ENCODE results near the gene EXPH5.
"Not testable (repeated sequence)": the region's sequence is repeated elsewhere in the genome, so short reads cannot be mapped to it uniquely, and the experiment has no call there.

EXPH5 gene

DNA sequence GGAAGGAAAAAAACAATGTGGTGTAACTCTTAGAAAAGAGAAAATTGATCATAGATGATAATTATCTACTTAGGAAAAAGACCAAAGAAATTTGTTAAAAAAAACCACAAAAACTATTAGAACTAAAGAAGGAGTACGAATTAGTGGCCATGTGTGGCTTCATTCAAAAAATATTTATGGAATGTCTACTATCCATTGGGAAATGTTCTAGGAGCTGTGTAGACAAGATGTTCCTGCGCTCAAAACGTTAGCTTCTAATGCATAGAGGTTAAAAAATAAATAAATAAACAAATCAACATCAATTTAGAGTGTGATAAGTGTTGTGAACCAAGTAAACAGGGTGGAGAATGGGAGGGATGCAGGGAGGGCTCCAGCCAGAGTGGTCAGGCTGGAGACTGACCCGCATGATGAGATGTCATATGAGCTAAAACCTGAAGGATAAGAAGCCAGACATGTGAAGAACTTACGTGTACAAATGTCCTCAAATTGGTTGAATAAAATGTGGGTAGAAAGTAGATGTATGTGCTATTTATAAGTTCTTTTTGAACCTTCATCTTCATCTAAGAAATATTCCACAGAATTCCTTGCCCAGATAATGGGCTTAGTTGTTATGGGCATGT lies 4.3 kb upstream of the EXPH5 start:
- DNase-seq = no peak

DNA sequence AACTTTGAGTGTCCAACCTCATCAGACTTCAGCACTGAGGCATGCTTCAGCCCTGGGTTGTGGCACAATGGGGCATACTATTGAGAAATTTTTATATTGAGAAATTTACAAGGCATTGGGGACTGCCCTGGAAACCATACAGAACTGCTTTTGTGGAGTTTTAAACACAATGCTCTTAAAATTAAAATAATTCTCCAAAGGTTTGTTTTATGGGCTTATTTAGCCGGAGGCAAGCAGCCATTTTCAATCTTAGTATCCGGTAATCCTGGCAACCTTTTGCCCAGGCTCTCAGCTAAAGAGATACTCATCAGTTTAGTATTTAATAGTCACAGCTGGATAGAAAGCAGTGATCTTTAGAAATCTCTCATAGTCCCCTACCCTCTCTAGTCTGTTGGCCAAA lies 3.1 kb upstream of the EXPH5 start:
- DNase-seq = no peak

GRCh38 chr11:108593923-108594434 lies 411 bp upstream of the EXPH5 start:
- DNase-seq = no peak

DNA sequence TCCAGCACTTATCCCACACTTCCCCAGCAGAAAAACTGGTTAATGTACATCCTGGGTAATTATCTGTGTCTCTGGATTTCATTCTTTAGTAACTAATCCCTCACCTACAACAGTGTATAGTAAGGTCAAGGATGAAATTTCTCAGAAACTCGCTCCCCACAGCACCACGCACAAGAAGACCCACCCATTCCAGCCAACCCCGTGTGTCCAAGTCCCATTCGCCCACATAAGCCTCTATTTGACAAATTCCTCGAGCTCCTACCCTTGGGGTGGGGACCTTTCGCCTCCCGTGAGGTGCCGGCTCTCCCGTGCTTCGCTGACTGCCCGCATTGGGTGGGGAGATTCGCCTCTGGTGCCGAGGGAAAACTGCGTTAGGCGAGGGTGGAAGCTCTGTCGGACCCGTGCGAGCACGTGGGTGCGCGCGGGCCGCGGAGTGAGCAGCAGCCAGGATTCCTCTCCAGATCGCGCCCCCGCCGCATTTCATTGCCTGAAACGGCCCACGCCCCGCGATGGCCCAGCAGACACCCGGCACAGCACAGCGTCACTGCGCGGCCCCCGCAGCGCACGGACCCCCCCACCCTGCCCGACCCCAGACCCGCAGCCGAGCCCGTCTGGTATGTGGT lies 866 bp downstream of the EXPH5 start:
- peak; percentile 13 for DNase-seq

- no peak for DNase-seq
Observed at GRCh38 chr11:108591893-108592292, 1.7 kb downstream of the EXPH5 start.

GRCh38 chr11:108589136-108589535 lies 4.4 kb downstream of the EXPH5 start:
- no peak for DNase-seq

DNA sequence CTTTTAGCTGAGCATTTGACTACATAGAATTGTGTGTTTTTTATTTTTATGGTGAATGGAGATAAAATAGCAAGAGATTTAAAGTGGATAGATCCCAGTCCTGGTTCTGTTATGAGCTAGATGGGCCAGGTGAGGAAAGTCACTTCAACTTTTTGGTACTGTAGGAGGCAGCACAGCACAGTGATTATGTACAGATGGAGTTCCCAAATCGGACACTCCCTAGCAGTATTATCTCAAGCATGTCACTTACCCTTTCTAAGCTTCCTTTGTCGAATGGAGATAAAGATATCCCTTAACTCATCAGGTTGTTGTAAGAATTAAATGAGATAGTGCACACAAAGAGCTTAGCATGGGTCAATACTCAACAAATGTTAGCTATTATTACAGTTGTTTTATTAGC lies 5.3 kb downstream of the EXPH5 start:
- no peak for DNase-seq

- no peak for DNase-seq
Observed at GRCh38 chr11:108587109-108587508, 6.5 kb downstream of the EXPH5 start.

DNA sequence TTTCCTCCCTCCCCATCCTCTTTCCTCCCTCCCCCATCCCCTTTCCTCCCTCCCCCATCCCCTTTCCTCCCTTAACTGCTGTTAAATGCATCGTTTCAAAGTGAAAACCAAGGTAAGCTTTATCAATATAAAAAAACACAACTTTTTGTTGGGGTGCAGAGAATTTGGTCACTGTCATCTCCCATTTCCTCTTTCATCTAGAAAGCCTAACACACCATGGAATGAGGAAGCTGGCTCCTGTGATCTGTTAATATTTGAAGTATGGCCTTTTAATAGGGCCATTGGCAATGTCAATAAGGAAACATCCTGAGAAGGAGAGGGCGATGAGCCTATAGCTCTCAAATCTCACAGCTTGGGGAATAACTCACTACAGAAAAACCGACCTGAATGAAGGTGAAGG lies 7.0 kb downstream of the EXPH5 start:
- DNase-seq = no peak

DNA sequence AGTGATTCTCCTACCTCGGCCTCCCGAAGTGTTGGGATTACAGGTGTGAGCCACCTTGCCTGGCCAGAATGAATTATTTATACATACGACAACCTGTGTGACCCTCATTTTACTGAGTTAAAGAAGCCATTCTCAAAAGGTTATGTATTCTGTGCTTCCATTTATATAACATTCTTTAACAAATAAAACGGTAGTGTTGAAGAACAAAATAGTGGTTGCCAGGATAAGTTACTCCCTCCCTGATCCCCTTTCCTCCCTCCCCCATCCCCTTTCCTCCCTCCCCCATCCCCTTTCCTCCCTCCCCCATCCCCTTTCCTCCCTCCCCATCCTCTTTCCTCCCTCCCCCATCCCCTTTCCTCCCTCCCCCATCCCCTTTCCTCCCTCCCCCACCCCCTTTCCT lies 7.4 kb downstream of the EXPH5 start:
- DNase-seq = not testable (repeated sequence)

- DNase-seq = no peak
Observed at GRCh38 chr11:108584973-108585372, 8.6 kb downstream of the EXPH5 start.

DNA sequence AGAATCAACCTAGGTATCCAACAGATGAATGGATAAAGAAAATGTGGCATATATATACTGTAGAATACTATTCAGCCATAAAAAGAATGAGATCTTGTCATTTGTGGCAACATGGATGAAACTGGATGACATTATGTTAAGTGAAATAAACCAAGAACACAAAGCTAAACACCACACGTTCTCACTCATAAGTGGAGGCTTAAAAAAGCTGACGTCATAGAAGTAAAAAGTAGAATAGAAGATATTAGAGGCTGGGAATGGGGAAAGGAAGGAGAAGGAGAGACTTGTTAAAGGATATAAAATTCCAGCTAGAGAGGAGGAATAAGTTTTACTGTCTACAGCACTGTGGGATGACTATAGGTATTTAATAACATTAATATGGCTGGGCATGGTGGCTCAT lies 12.9 kb downstream of the EXPH5 start:
- DNase-seq = no peak

- no peak for DNase-seq
Observed at GRCh38 chr11:108580043-108580442, 13.5 kb downstream of the EXPH5 start.

GRCh38 chr11:108576523-108576922 lies 17.0 kb downstream of the EXPH5 start:
- no peak for DNase-seq

GRCh38 chr11:108574675-108575074 lies 18.9 kb downstream of the EXPH5 start:
- DNase-seq = no peak

GRCh38 chr11:108571001-108571400 lies 22.6 kb downstream of the EXPH5 start:
- no peak for DNase-seq

DNA sequence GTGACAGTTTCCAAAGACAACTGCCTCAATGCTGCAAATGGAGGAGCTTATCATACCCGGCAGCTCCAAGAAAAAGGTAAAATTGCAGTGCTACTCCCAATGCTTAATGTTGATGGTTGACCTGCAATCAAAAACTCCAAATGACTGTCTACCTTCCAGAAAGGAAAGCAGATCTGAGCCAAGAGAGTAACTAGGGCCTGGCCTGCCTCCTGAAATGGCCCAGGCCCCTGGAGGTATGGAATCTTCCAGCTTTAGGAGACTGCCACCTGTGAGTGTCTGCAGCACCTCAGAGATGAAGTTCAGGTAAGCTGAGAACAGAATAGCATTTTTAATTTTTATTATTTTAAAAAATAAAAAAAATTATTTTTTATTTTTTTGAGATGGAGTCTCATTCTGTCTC lies 23.7 kb downstream of the EXPH5 start:
- DNase-seq = no peak

- DNase-seq = no peak
Observed at GRCh38 chr11:108568195-108568858, 25.2 kb downstream of the EXPH5 start.

- DNase-seq = no peak
Observed at GRCh38 chr11:108565653-108566052, 27.9 kb downstream of the EXPH5 start.

DNA sequence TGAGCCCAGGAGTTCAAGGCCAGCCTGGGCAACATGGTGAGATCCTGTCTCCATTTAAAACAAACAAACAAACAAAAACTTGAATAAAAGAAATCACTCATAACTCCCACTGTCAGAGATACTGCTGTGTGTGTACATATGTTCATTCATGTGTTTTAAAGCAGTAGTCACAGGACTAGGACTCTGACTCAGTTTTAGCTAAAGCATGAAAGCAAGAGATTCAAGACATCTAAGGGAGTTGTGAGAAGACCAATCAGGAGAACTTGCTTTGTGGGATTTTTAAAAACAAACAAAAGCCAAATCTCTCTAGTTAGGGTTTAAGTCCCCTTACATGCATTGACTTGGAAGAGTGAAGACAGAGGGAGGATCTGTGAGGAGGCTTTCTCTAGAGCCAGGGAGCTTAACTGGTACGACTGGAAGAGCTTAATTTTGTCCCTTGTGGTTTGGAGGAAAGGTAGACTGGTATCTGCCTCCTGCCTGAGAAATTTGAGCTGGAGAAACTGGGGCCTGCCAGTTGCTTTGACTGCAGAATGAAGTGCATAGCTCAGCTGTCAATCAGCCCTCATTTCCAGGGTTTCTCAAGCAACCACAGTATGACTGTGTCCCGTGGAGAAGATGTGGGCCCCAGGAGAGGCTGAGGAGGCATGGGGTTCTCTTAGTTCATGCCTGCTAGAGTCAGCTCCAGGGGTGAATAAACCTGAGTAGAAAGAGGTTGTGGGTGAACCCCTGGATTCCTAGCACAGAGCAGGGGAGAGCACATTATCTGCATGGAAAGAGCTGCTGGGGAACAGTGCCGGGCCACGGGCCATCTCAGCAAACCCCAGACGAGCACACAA lies 30.6 kb downstream of the EXPH5 start:
- DNase-seq = no peak

- no peak for DNase-seq
Observed at GRCh38 chr11:108561535-108561991, 32.0 kb downstream of the EXPH5 start.

DNA sequence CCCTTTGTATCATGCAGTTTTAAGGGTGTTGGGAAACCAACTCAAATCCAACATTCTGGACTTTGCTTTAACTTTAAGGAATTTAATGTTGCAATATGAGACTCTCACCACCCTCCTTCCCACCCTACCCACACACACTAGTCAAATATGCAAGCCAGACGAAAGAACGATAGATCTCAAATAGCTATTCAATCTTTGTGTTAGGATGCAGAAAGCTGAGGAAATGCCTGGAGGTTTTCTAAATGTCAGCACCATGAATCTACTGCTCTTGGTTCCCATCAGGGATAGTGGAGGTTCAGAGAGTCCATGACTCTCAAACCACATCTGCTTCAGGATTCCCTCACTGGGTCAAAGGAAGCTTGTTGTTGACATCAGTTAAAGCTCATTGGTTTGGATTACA lies 33.7 kb downstream of the EXPH5 start:
- no peak for DNase-seq

GRCh38 chr11:108559340-108559739 lies 34.2 kb downstream of the EXPH5 start:
- no peak for DNase-seq
